NOMO-1 treated with DMSO at 0.1 percent for 48 hours (cell line): ENCODE results near the gene IGF2R.
A peak's percentile ranks its signal among the peaks of the same experiment; 100 is the strongest.

Experiments
- DNase-seq: peaks from one replicate; lab custom pipeline; 2025; ENCODE audit not compliant: unreplicated experiment; lab: John Stamatoyannopoulos, UW

The IGF2R gene

DNA sequence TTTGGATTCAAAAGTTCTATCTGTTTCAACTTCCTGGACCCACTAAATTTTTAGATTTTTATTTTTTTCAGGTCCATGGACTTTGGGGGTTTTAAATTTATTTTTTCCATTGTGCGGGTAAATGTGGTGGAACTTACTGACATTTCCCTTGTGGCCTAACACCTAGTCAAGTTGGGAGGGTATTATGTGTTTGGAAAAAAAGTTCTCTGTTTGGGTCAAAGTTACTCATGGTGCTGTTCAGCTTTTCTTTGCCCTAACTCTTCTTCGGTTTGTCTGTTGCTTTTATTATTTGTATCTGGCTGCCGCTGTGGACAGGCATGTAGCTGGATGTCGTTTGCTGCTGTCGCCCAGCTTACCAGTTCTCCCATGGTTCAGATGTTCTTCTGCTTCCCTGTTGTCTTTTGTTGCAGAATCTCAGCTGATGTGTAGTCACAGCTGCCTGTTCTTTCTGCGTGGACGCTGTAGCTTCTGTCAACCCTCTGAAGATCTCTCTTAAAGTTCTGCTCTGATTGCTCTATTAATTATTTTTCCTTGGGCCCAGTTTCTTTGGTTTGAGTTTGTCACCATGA is 7.9 kb downstream of the IGF2R start:
- DNase-seq: no peak

DNA sequence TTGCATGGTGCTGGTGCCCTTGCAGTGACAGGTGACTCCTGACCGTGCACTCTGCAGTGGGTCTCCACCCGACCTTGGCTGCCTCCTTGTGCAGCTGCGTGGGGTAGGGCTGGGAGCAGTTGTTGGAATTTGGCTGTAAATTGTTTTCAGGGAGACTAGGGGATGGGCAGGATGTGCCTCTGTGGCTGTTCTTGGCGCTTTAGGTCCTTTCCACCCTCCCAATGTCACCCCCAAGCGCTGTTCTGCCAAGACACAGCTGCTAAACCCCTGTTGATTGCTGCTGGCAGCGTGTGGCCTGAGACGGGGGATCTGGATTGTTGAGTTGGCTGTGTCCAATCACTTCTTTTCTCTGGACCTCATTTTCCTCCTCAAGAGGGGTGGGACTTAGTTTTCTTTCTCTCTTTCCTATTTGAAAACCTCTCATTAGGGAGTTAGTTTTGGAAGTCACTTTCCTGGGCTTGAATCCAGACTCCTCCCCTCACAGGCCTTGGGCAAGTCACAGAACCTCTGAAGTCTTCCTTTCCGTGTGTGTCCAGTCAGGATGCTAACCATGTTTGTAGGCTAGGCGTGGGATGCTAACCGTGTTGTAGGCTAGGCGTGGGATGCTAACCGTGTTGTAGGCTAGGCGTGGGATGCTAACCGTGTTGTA is 8.5 kb downstream of the IGF2R start:
- DNase-seq: no peak

GRCh38 chr6:159977904-159978268 is 9.0 kb downstream of the IGF2R start:
- DNase-seq: no peak

GRCh38 chr6:159978291-159979135 is 9.6 kb downstream of the IGF2R start:
- DNase-seq: no peak

DNA sequence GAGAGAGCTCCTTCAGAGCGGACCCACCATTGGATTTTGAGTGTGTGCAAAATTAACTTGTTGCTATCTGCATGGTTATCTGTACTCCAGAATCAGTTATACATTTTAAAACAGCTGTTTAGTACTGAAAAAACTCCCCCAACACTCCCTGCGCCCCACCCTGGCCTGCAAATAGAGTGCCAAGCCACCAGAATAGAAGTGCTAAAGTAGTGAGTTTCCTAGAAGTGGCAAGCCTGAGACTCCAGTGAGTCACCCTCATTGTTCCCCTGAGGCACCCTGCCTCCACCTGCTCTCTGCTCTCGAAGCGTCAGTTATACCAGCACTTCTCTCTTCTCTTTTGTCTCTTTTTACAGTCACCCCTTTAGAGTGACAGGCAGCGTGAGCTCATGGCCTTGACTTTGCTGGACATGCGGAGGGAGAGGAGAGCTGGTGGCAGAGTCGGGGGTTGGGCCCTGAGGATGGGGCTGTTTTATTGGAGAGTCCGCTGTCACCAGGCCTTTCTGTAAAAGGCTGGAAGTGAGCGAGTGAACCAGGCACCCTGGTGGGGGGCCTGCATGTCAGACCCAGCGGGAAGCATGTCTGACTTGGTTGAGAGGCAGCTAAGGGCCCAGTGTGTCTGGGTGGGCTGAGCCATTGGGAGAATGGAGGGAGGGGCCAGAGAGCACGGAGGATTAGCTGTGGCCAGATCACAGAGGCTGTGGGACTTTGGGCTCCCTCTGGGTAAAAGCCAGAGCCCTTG is 10.4 kb downstream of the IGF2R start:
- peak; percentile 85 for DNase-seq

- DNase-seq: no peak
Measured at GRCh38 chr6:159980474-159980873, 11.6 kb downstream of the IGF2R start.

DNA sequence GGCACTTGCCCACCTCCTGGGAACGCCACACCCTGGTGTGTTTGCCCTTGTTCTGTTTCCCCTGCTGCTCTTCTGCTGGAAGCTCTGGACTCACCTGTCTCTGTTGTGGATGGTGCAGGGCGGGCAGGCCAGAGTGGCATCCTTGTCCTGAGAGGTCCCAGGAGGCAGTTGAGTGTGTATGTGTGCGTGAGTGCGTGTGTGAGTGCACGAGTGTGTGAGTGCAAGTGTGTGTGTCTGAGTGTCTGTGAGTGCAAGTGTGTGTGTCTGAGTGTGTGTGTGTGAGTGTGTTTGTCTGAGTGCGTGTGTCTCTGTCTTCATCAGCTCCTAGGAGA is 12.2 kb downstream of the IGF2R start:
- DNase-seq: no peak

DNA sequence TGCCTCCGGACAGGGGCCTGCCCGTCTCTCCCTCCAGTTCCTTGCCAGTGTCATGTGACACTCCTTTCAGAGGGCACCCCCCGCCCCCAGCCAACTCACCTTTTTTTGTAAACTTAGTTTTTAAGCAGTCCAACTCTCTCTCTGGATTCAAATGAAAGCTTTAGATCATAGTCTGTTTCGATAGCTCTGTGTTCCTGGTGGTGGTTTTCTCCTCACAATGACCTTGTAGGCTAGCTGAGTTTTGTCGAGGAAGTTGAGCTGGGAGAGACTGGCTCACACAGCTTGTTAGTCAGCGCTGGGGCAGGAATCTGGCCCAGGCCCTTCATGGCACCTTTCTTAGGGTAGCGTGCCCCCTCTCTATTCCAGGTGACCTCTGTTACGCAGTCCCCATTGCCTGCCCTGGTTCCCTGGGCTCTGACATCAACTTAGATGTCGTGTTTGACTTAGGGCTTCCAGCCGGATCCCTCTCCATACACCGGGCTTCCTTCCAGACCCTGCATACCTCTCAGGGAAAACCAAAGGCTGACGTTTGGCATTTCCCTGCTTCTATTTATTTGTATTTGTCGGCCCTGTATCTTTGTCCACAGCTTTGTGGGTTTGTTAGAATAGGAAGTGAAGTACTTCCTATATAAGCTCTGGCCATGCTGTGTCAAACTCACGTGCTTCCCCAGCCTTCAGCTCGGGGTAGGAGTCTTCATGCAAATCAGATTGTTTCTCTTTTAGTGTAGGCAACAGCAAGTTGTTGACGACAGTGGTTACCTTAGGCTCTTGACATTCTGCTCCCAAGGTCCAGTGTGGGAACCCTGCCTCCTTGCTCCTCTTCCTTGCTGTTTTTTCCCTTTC is 12.7 kb downstream of the IGF2R start:
- peak; percentile 79 for DNase-seq

DNA sequence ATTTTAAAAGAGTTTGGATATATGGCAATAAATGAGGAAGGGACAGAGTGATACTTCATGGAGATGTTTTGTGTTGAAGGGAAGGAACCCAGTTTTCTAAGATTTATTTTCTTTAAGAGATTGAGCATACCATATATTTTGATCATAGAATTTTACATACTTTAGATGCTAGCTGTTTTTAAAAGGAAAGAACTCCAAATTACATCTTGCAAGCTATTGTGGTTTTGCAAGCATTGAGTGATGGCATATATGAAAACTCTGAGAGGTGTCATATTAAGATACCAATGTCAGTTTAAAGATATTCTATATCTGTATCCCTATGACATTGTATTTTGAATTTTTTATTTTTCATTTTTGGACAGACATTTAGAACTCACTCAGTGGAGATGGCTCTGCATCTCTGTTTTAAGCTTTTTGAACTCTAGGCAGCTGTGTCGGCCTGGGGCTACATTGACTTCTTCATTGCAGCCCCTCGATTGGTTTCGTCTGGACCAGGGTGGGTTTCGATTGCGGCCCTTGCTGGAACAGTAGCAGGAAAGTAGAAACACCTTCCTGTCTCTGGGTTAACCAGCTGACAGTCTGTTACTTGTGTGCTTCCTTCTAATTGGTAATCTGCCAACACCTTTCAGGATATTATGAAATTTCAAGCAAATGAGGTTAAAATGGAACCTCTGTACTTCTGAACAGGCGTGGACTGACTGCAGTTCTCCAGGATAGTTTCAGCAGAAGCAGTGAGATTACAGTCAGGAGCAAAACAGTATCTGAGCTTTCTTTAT is 14.0 kb downstream of the IGF2R start:
- peak; percentile 83 for DNase-seq

DNA sequence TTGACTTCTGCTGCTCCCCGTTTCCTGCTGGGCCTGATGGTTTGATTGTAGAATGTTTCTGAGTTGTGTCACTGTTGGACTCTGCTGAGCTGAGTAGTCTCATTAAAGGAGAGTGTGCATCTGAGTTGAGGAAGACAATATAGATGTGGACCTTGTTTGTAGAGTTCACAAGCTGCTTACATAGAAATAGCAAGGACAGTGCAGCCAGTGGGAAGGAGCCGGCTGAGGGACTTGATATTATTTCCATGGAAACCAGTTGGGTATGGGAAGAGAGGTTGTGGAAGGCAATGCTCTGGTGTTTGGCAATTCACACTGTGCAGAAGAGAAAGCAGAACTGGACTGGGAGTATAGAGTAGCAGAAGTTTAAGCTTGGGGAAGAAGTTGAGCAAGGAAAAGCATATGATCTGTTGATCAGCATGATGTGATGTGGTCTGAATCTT is 14.8 kb downstream of the IGF2R start:
- peak; percentile 94 for DNase-seq

- no peak for DNase-seq
Measured at GRCh38 chr6:159984268-159984786, 15.4 kb downstream of the IGF2R start.

GRCh38 chr6:159985296-159985945 is 16.5 kb downstream of the IGF2R start:
- no peak for DNase-seq

DNA sequence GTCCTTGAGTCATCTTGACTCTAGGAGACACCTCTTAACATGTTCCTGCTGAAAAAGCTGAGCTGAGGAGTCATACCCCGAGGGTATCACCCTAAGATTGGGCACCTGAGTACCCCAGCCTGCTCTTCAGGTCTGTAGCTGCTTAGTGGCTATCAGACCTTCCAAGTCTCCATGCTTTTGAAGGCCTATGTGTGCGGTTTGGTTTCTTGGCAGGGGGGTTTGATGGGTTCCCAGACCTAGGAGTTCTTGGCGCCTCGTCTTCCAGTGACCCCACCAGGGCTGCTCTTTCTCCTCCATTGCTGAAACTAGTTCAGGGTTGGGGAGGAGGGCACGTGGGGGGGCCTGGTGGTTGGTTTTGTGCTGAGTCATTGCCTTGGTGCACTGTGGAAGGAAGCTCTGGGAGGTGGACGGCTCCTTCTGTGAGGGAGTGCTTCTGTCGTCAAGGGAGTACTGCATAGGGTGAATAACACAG is 20.1 kb downstream of the IGF2R start:
- no peak for DNase-seq

GRCh38 chr6:159989492-159990480 is 20.9 kb downstream of the IGF2R start:
- DNase-seq: peak; percentile 68

GRCh38 chr6:159992366-159992765 is 23.5 kb downstream of the IGF2R start:
- DNase-seq: no peak

- DNase-seq: no peak
Measured at GRCh38 chr6:159995405-159995804, 26.5 kb downstream of the IGF2R start.

- no peak for DNase-seq
Measured at GRCh38 chr6:159996087-159996622, 27.3 kb downstream of the IGF2R start.
